K562 (cell line): ENCODE measurements around the gene EPHX1. TPM values are rescaled to one million over a fixed set of nuclear protein-coding genes. Genes with fewer than 3 reads are reported as not detected.
A peak's percentile ranks its signal among the peaks of the same experiment; 100 is the strongest.

Experiments used
- BRF1 ChIP-seq: IDR thresholded peaks from 3 replicates; pipeline ENCODE4 v1.6.1; 2011; ENCODE audit warnings: borderline replicate concordance, mild to moderate bottlenecking; ENCODE audit not compliant: insufficient read length; ENCODE audit errors: extremely low read depth
- DIDO1 ChIP-seq: fragments of 450-650 bp; IDR thresholded peaks from 2 replicates; pipeline ENCODE4 v1.6.1; 2016; ENCODE audit warnings: low read depth, missing biosample characterization, missing genetic modification characterization
- EHMT2 ChIP-seq: fragments of 450-650 bp; IDR thresholded peaks from 2 replicates; pipeline ENCODE4 v1.6.1; 2018; ENCODE audit warnings: antibody characterized with exemption
- ELK3 ChIP-seq: fragments of 450-650 bp; formaldehyde crosslinking; IDR thresholded peaks from 2 replicates; pipeline ENCODE4 v1.4.0; 2020; ENCODE audit warnings: mild to moderate bottlenecking
- FOSL1 ChIP-seq: fragments of 200-800 bp; sonication (Bioruptor generic); conservative IDR thresholded peaks from 2 replicates; pipeline ENCODE4 v1.6.1; 2016; ENCODE audit warnings: missing genetic modification characterization, missing compliant biosample characterization
- GABPB1 ChIP-seq: sonication (generic); formaldehyde crosslinking; IDR thresholded peaks from 2 replicates; pipeline ENCODE4 v1.8.0; 2022; ENCODE audit warnings: mild to moderate bottlenecking, missing genetic modification reagents
- HMG20B ChIP-seq: fragments of 250-450 bp; sonication (Bioruptor Pico); IDR thresholded peaks from 2 replicates; pipeline ENCODE4 v1.5.0; 2021; ENCODE audit warnings: mild to moderate bottlenecking
- LARP7 ChIP-seq: fragments of 450-650 bp; IDR thresholded peaks from 2 replicates; pipeline ENCODE4 v1.6.1; 2016
- MTA1 ChIP-seq: fragments of 450-650 bp; IDR thresholded peaks from 2 replicates; pipeline ENCODE4 v1.6.1; 2017; ENCODE audit warnings: borderline replicate concordance
- NR3C1 ChIP-seq: sonication (generic); formaldehyde crosslinking; IDR thresholded peaks from 2 replicates; pipeline ENCODE4 v1.8.1; 2022; ENCODE audit warnings: missing genetic modification reagents
- PML ChIP-seq: IDR thresholded peaks from 2 replicates; pipeline ENCODE4 v1.6.1; 2012; ENCODE audit warnings: low read length, inconsistent platforms
- RBM15 ChIP-seq: fragments of 200-400 bp; formaldehyde crosslinking; IDR thresholded peaks from 2 replicates; pipeline ENCODE4 v1.6.1; 2018; ENCODE audit warnings: mild to moderate bottlenecking, low read length, moderate library complexity; ENCODE audit not compliant: insufficient read depth
- SMAD1 ChIP-seq: fragments of 150-350 bp; IDR thresholded peaks from 2 replicates; pipeline ENCODE4 v1.6.1; 2014; ENCODE audit warnings: low read length, low read depth; ENCODE audit not compliant: partially characterized antibody
- SNIP1 ChIP-seq: fragments of 450-650 bp; IDR thresholded peaks from 2 replicates; pipeline ENCODE4 v1.7.1; 2017; ENCODE audit warnings: low read depth, mild to moderate bottlenecking
- SUPT5H ChIP-seq: fragments of 450-650 bp; IDR thresholded peaks from 2 replicates; pipeline ENCODE4 v1.6.1; 2016
- TBP ChIP-seq: optimal IDR thresholded peaks from 2 replicates; pipeline ENCODE3; 2011; ENCODE audit warnings: low read depth, low read length, improper control_type of control experiment
- TSHZ1 ChIP-seq: fragments of 250-450 bp; sonication (Bioruptor Pico); IDR thresholded peaks from 2 replicates; pipeline ENCODE4 v1.4.0; 2020; ENCODE audit warnings: mild to moderate bottlenecking, moderate library complexity
- ZNF324 ChIP-seq: fragments of 250-450 bp; sonication (Bioruptor Pico); IDR thresholded peaks from 2 replicates; pipeline ENCODE4 v1.4.0; 2020; ENCODE audit warnings: mild to moderate bottlenecking
- ZNF347 ChIP-seq: fragments of 450-650 bp; formaldehyde crosslinking; IDR thresholded peaks from 2 replicates; pipeline ENCODE4 v1.4.0; 2020; ENCODE audit warnings: low read depth, mild to moderate bottlenecking, moderate library complexity
- ZNF584 ChIP-seq: fragments of 200-800 bp; sonication (Bioruptor generic); IDR thresholded peaks from 2 replicates; pipeline ENCODE4 v1.6.1; 2016; ENCODE audit warnings: low read depth, mild to moderate bottlenecking, missing genetic modification characterization, missing compliant biosample characterization
- polyA plus RNA-seq, 8 experiments: library from polyadenylated mRNA; depleted of rRNA in 4 of 8; stranded (reverse) in 5 of 8; unstranded in 3 of 8; fragments of >200 nt; fragmentation: Nextera tagmentation in 2 of 8; fragmentation: Illumina TruSeq in 1 of 8; extraction: Ambion mirVana in 2 of 8; extraction: Trizol in 1 of 8; gene quantifications; 2 replicates each; pipeline versions ENCODE4 v1.2.1 to v1.2.3, GENCODE V29; 2011 to 2014; ENCODE audit warnings: inconsistent platforms in 1 of 8, missing spikeins in 1 of 8
- total RNA-seq, 7 experiments: library from RNA; depleted of rRNA in 6 of 7; stranded (reverse); fragments of >200 nt in 6 of 7; fragmentation: Illumina TruSeq in 2 of 7; extraction: Trizol in 2 of 7; gene quantifications; 2 replicates each; pipeline versions ENCODE4 v1.2.1 to v1.2.3, GENCODE V29; 2011 to 2021; ENCODE audit warnings: low replicate concordance in 1 of 7
- TF ChIP-seq, protein P1 (sequence below), 2 experiments: IDR thresholded peaks; 2 replicates each; pipeline ENCODE4 v1.6.1; 2011; ENCODE audit warnings: borderline replicate concordance in 1 of 2, control low read depth in 1 of 2, low read depth in 1 of 2, low read length in 1 of 2, mild to moderate bottlenecking in 1 of 2, mixed read lengths in 1 of 2, moderate library complexity in 1 of 2; ENCODE audit not compliant: insufficient read depth in 1 of 2, insufficient read length in 1 of 2, poor library complexity in 1 of 2, severe bottlenecking in 1 of 2; ENCODE audit errors: extremely low read depth in 1 of 2
- TF ChIP-seq, protein P2 (sequence below): fragments of 200-800 bp; sonication (Bioruptor generic); IDR thresholded peaks from 2 replicates; pipeline ENCODE4 v1.6.1; 2017; ENCODE audit warnings: missing genetic modification characterization, missing compliant biosample characterization

The EPHX1 gene
- total and polyA plus RNA-seq, 9 of the 15 experiments (the other 6 are each of a cell fraction or from before 2014, with no cell fraction given), result 0.21 to 27.0 (median 6.7) TPM

GRCh38 chr1:225881959-225882693 is 72.2 kb downstream of the EPHX1 start, which contains the start of gene TMEM63A (continued):
- TF ChIP-seq, protein P1, sequence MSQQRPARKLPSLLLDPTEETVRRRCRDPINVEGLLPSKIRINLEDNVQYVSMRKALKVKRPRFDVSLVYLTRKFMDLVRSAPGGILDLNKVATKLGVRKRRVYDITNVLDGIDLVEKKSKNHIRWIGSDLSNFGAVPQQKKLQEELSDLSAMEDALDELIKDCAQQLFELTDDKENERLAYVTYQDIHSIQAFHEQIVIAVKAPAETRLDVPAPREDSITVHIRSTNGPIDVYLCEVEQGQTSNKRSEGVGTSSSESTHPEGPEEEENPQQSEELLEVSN (IDR thresholded peaks at IDR 0.05; ENCODE audit: borderline replicate concordance in 1 of 2, extremely low read depth in 1 of 2, insufficient read depth in 1 of 2, insufficient read length in 1 of 2, low read depth in 1 of 2, low read length in 1 of 2, poor library complexity in 1 of 2, severe bottlenecking in 1 of 2), result peak in 1 of 2 experiments; percentile 63
- no peak for TF ChIP-seq EHMT2
- TF ChIP-seq PML, result peak; percentile 8; the same call in 1 of the 2 replicates
- peak; percentile 78 for TF ChIP-seq SUPT5H
- TF ChIP-seq BRF1, result no peak
- TF ChIP-seq FOSL1 (tag), result no peak
- peak; percentile 72 for TF ChIP-seq TBP
- peak; percentile 67 for TF ChIP-seq GABPB1 (CRISPR knock-in tag)
- TF ChIP-seq ZNF584 (CRISPR knock-in tag), result no peak
- TF ChIP-seq ZNF347, result no peak
- no peak for TF ChIP-seq TSHZ1
- peak; percentile 34; the same call in 1 of the 2 replicates for TF ChIP-seq ELK3 (CRISPR knock-in tag)
- TF ChIP-seq MTA1, result no peak
- TF ChIP-seq SNIP1, result no peak
- no peak for TF ChIP-seq RBM15
- no peak; the same call in 1 of the 2 replicates for TF ChIP-seq NR3C1
- no peak for TF ChIP-seq ZNF324
- TF ChIP-seq, protein P2, sequence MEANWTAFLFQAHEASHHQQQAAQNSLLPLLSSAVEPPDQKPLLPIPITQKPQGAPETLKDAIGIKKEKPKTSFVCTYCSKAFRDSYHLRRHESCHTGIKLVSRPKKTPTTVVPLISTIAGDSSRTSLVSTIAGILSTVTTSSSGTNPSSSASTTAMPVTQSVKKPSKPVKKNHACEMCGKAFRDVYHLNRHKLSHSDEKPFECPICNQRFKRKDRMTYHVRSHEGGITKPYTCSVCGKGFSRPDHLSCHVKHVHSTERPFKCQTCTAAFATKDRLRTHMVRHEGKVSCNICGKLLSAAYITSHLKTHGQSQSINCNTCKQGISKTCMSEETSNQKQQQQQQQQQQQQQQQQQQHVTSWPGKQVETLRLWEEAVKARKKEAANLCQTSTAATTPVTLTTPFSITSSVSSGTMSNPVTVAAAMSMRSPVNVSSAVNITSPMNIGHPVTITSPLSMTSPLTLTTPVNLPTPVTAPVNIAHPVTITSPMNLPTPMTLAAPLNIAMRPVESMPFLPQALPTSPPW, result peak; percentile 34
- no peak for TF ChIP-seq HMG20B (CRISPR knock-in tag)
- TF ChIP-seq LARP7, result no peak
- TF ChIP-seq SMAD1, result no peak
- no peak for TF ChIP-seq DIDO1 (tag)
